SK-N-SH (cell line): ENCODE measurements around the gene PPFIBP2. TPM values are rescaled to one million over a fixed set of nuclear protein-coding genes. Genes with fewer than 3 reads are reported as not detected.

ENCODE experiments used
- CTCF ChIA-PET: fragments of 300-600, 350-600 bp; formaldehyde crosslinking; extraction: SDS; loops from one replicate; lab custom pipeline; 2021; lab: Yijun Ruan, JAX
- POLR2A ChIA-PET: fragments of 350-600 bp; sonication (Branson Sonifier 250); formaldehyde crosslinking; extraction: SDS; loops from one replicate; lab custom pipeline; 2020; ENCODE audit warnings: antibody characterized with exemption, inconsistent platforms; lab: Yijun Ruan, JAX
- DNase-seq: peaks from one replicate; pipeline ENCODE4 v3.0.0; 2012
- H2AFZ ChIP-seq: fragments of 200-600 bp; sonication (generic); 2 replicates; pipeline ENCODE4 v1.8.1; 2016; ENCODE audit warnings: antibody characterized with exemption, mild to moderate bottlenecking, low read depth
- H3F3A ChIP-seq: fragments of 200-600 bp; sonication (generic); replicated peaks from 2 replicates; pipeline ENCODE3; 2016; ENCODE audit warnings: antibody characterized with exemption, mild to moderate bottlenecking; ENCODE audit not compliant: insufficient read depth
- H3K27ac ChIP-seq, 2 experiments: fragments of 200-500 bp in 1 of 2; fragments of 200-600 bp in 1 of 2; sonication (Bioruptor generic) in 1 of 2; sonication (generic), shearing (Covaris generic) in 1 of 2; 2 replicates each; pipeline versions ENCODE4 v1.5.1 to v1.6.1; 2014 to 2016; ENCODE audit warnings: low read depth in 2 of 2, inconsistent platforms in 1 of 2, low read length in 1 of 2, mild to moderate bottlenecking in 1 of 2, mixed read lengths in 1 of 2
- H3K27me3 ChIP-seq: fragments of 200-600 bp; sonication (generic), shearing (Covaris generic); 2 replicates; pipeline ENCODE4 v1.6.1; 2016; ENCODE audit warnings: mixed run types; ENCODE audit not compliant: insufficient read depth
- H3K36me3 ChIP-seq, 2 experiments: fragments of 200-500 bp in 1 of 2; fragments of 200-600 bp in 1 of 2; sonication (Bioruptor generic) in 1 of 2; sonication (generic) in 1 of 2; replicated peaks in 1 of 2; 2 replicates each; pipeline versions ENCODE3 to v1.5.1; 2014 to 2016; ENCODE audit warnings: low read length in 1 of 2, mild to moderate bottlenecking in 1 of 2; ENCODE audit not compliant: insufficient read depth in 2 of 2, control insufficient read depth in 1 of 2
- H3K4me1 ChIP-seq, 2 experiments: fragments of 200-500 bp in 1 of 2; fragments of 200-600 bp in 1 of 2; sonication (Bioruptor generic) in 1 of 2; sonication (generic), shearing (Covaris generic) in 1 of 2; 2 replicates each; pipeline versions ENCODE4 v1.5.1 to v1.6.1; 2014 to 2016; ENCODE audit warnings: low read depth in 1 of 2, low read length in 1 of 2, mixed run types in 1 of 2; ENCODE audit not compliant: insufficient read depth in 2 of 2, control insufficient read depth in 1 of 2
- H3K4me2 ChIP-seq: fragments of 200-600 bp; sonication (generic), shearing (Covaris generic); 2 replicates; pipeline ENCODE4 v1.6.1; 2017; ENCODE audit warnings: mixed run types
- H3K4me3 ChIP-seq, 2 experiments: fragments of 200-500 bp in 1 of 2; fragments of 200-600 bp in 1 of 2; sonication (Bioruptor generic) in 1 of 2; sonication (generic), shearing (Covaris generic) in 1 of 2; 2 replicates each; pipeline versions ENCODE4 v1.5.1 to v1.8.1; 2014 to 2016; ENCODE audit warnings: low read depth in 2 of 2, inconsistent platforms in 1 of 2, low read length in 1 of 2, mild to moderate bottlenecking in 1 of 2, mixed read lengths in 1 of 2, moderate library complexity in 1 of 2
- H3K79me2 ChIP-seq: fragments of 200-600 bp; sonication (generic); 2 replicates; pipeline ENCODE4 v1.8.1; 2017; ENCODE audit warnings: mild to moderate bottlenecking; ENCODE audit not compliant: insufficient read depth
- H3K9ac ChIP-seq: fragments of 200-600 bp; sonication (generic); 2 replicates; pipeline ENCODE4 v1.6.1; 2017; ENCODE audit warnings: mixed run types
- H3K9me2 ChIP-seq: fragments of 200-600 bp; sonication (generic); 2 replicates; pipeline ENCODE4 v1.6.1; 2017; ENCODE audit warnings: mixed run types
- H3K9me3 ChIP-seq: fragments of 200-600 bp; sonication (generic); 2 replicates; pipeline ENCODE4 v1.6.1; 2017; ENCODE audit warnings: mixed run types, mild to moderate bottlenecking, moderate library complexity
- H4K20me1 ChIP-seq: fragments of 200-600 bp; sonication (generic); 2 replicates; pipeline ENCODE4 v1.6.1; 2017; ENCODE audit warnings: mild to moderate bottlenecking, mixed run types; ENCODE audit not compliant: insufficient read depth
- CHD2 ChIP-seq: fragments of 150-350 bp; IDR thresholded peaks from 2 replicates; pipeline ENCODE4 v1.6.1; 2018; ENCODE audit warnings: low read length; ENCODE audit not compliant: partially characterized antibody
- GATA2 ChIP-seq: sonication (generic); formaldehyde crosslinking; IDR thresholded peaks from 2 replicates; pipeline ENCODE4 v1.5.0; 2020; ENCODE audit warnings: mild to moderate bottlenecking, missing genetic modification reagents
- NFIC ChIP-seq: IDR thresholded peaks from 2 replicates; pipeline ENCODE4 v1.4.0; 2012; ENCODE audit warnings: borderline replicate concordance
- NRF1 ChIP-seq: IDR thresholded peaks from 2 replicates; pipeline ENCODE4 v1.6.1; 2012; ENCODE audit warnings: low read depth, mild to moderate bottlenecking, low read length
- RCOR1 ChIP-seq: fragments of 150-350 bp; IDR thresholded peaks from 2 replicates; pipeline ENCODE4 v1.6.1; 2017; ENCODE audit warnings: antibody characterized with exemption, low read length
- RFX5 ChIP-seq: IDR thresholded peaks from 2 replicates; pipeline ENCODE4 v1.6.1; 2012; ENCODE audit warnings: mild to moderate bottlenecking, improper control_type of control experiment, low read length
- SMC3 ChIP-seq: IDR thresholded peaks from 2 replicates; pipeline ENCODE4 v1.6.1; 2012; ENCODE audit warnings: low read depth, low read length, improper control_type of control experiment
- TCF12 ChIP-seq: IDR thresholded peaks from 2 replicates; pipeline ENCODE4 v1.4.0; 2012
- USF2 ChIP-seq: fragments of 150-350 bp; IDR thresholded peaks from 2 replicates; pipeline ENCODE4 v1.6.1; 2017; ENCODE audit warnings: antibody characterized with exemption, low read length, low read depth, borderline replicate concordance
- YY1 ChIP-seq: IDR thresholded peaks from 2 replicates; pipeline ENCODE4 v1.4.0; 2012; ENCODE audit warnings: low read depth, mild to moderate bottlenecking
- WGBS: methylation state at CpG from one replicate; pipeline ENCODE4 v1.1.6; 2017; ENCODE audit warnings: low lambda C conversion rate; 5-methylcytosine and 5-hydroxymethylcytosine counted together
- polyA plus RNA-seq, 3 experiments: library from polyadenylated mRNA; depleted of rRNA; stranded (reverse); fragments of >200 nt; gene quantifications; 2 replicates each; pipeline ENCODE4 v1.2.3, GENCODE V29; 2012
- TF ChIP-seq, protein P1 (sequence below): fragments of 200-600 bp; sonication (generic); IDR thresholded peaks from 2 replicates; pipeline ENCODE4 v1.6.1; 2017; ENCODE audit warnings: antibody characterized with exemption, mild to moderate bottlenecking, moderate library complexity

Gene PPFIBP2
- polyA plus RNA-seq, 1 of the 3 experiments (the other 2 are of a cell fraction): 0.67 TPM

DNA sequence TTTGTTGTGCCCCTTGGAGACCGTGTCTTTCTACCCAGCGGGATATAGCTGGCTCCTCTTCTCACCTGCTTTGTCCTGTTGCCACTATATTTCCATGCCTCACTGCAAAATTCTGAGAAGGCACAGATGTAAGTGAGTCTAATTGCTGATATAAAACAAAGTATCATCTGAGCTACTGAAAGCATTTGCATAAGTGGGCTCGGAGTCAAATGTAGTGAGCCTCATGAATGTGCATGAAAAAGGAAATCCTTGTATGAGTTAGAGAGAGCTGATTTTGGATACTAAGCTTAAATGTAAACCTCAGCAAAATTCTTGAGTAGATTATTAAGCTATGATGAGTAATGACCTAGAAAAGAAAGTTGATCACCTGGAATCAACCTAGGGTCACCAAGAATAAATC lies 178.6 kb downstream of the PPFIBP2 start:
- H3K36me3 ChIP-seq: no peaks in the 10 kb centered on the region
- peaks cover 19% of the 10 kb centered on the region; the same call in 1 of the 2 replicates for H3K27me3 ChIP-seq
- H3K4me2 ChIP-seq: no peak overlapping the region
- no peak overlapping the region for H2AFZ ChIP-seq
- H3K79me2 ChIP-seq: no peaks in the 10 kb centered on the region
- no peak for TF ChIP-seq NFIC
- TF ChIP-seq, protein P1, sequence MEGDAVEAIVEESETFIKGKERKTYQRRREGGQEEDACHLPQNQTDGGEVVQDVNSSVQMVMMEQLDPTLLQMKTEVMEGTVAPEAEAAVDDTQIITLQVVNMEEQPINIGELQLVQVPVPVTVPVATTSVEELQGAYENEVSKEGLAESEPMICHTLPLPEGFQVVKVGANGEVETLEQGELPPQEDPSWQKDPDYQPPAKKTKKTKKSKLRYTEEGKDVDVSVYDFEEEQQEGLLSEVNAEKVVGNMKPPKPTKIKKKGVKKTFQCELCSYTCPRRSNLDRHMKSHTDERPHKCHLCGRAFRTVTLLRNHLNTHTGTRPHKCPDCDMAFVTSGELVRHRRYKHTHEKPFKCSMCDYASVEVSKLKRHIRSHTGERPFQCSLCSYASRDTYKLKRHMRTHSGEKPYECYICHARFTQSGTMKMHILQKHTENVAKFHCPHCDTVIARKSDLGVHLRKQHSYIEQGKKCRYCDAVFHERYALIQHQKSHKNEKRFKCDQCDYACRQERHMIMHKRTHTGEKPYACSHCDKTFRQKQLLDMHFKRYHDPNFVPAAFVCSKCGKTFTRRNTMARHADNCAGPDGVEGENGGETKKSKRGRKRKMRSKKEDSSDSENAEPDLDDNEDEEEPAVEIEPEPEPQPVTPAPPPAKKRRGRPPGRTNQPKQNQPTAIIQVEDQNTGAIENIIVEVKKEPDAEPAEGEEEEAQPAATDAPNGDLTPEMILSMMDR: no peak
- TF ChIP-seq RCOR1: no peak
- TF ChIP-seq SMC3: no peak
- TF ChIP-seq USF2: no peak
- no peak for TF ChIP-seq NRF1
- no peak overlapping the region for H3K9ac ChIP-seq
- ChIA-PET CTCF (interaction anchor here (0.7 to 8.1 kb wide), 7 partner anchors 8 to 594 kb away, joined by 3 to 71 read pairs (median 4); partner anchors contain the start of gene EIF3F), POLR2A (no interaction called here)
- H3K4me1 ChIP-seq: peaks cover 0 to 2% of the 10 kb centered on the region in 2 experiments; a peak in 1 of 4 replicates
- H3K9me2 ChIP-seq: no peaks in the 10 kb centered on the region
- no peak overlapping the region for H3K4me3 ChIP-seq
- H3F3A ChIP-seq: no peaks in the 10 kb centered on the region
- 34% methylated on average over 3 of the region's 3 CpGs for WGBS
- no peaks in the 10 kb centered on the region for H4K20me1 ChIP-seq
- no peak overlapping the region for H3K27ac ChIP-seq
- no peak for DNase-seq
- no peaks in the 10 kb centered on the region for H3K9me3 ChIP-seq

DNA sequence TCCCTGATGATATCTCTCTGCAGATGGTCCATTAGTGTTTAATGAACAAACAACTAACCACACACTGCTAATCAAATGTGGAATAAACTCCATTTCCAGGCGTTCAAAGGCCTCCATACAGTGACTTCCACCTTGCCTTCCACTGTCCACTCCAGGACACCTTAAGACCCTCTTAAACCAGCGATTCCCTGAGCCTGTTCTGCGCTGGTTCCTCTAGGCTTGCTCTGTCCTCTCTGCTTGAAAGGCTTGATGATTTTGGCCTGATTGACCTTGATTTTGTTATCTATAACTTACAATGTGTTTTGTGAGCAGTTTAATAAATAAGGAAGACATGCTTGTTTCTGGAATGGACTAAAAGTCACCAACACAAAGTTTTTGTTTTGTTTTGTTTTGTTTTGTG lies 180.4 kb downstream of the PPFIBP2 start:
- Histone ChIP-seq H3K4me2 (peak overlapping the region; percentile 65), H3K4me1 (peaks cover 0 to 2% of the 10 kb centered on the region in 2 experiments; a peak in 1 of 4 replicates), H4K20me1 (no peaks in the 10 kb centered on the region), H3K27me3 (peaks cover 19% of the 10 kb centered on the region; the same call in 1 of the 2 replicates), H3K36me3 (no peaks in the 10 kb centered on the region), H3K4me3 (peak overlapping the region in 1 of 2 experiments; percentile 46; a peak in 1 of 4 replicates), H3K9me2 (no peaks in the 10 kb centered on the region), H3K27ac (no peak overlapping the region), H3K9me3 (no peaks in the 10 kb centered on the region), H2AFZ (peak overlapping the region; percentile 77; the same call in 1 of the 2 replicates), H3K9ac (no peak overlapping the region), H3K79me2 (no peaks in the 10 kb centered on the region), H3F3A (no peaks in the 10 kb centered on the region)
- DNase-seq: peak; percentile 5
- CTCF ChIA-PET: interaction anchor here (0.6 to 3.0 kb wide), 8 partner anchors 8 to 603 kb away, joined by 3 to 16 read pairs (median 8); partner anchors contain the start of gene PPFIBP2
- POLR2A ChIA-PET: no interaction called here
- 37% methylated on average over 3 of the region's 3 CpGs for WGBS
- TF ChIP-seq CHD2: no peak
- TF ChIP-seq YY1: no peak
- TF ChIP-seq TCF12: no peak
- TF ChIP-seq GATA2 (CRISPR knock-in tag): no peak
- no peak for TF ChIP-seq RFX5
